IPS-15b (cell line): Measurements from ENCODE around the gene UST.
"Not testable (repeated sequence)": the region's sequence is repeated elsewhere in the genome, so short reads cannot be mapped to it uniquely, and the experiment has no call there.

Experiments used
- H3K27me3 ChIP-seq: one replicate; pipeline ENCODE4 v1.6.1; 2013; ENCODE audit warnings: low read length; ENCODE audit not compliant: control insufficient read depth, insufficient read depth
- H3K36me3 ChIP-seq: one replicate; pipeline ENCODE4 v1.6.1; 2013; ENCODE audit warnings: low read length; ENCODE audit not compliant: control insufficient read depth, insufficient read depth
- H3K4me1 ChIP-seq: one replicate; pipeline ENCODE4 v1.6.1; 2013; ENCODE audit warnings: mild to moderate bottlenecking, low read length; ENCODE audit not compliant: control insufficient read depth, insufficient read depth
- H3K4me3 ChIP-seq: one replicate; pipeline ENCODE4 v1.5.1; 2013; ENCODE audit warnings: low read depth, low read length
- H3K9ac ChIP-seq: one replicate; pipeline ENCODE4 v1.6.1; 2013; ENCODE audit warnings: low read depth, mild to moderate bottlenecking, low read length
- H3K9me3 ChIP-seq: one replicate; pipeline ENCODE4 v1.6.1; 2013; ENCODE audit warnings: mild to moderate bottlenecking, low read length; ENCODE audit not compliant: control insufficient read depth, insufficient read depth

UST gene

DNA sequence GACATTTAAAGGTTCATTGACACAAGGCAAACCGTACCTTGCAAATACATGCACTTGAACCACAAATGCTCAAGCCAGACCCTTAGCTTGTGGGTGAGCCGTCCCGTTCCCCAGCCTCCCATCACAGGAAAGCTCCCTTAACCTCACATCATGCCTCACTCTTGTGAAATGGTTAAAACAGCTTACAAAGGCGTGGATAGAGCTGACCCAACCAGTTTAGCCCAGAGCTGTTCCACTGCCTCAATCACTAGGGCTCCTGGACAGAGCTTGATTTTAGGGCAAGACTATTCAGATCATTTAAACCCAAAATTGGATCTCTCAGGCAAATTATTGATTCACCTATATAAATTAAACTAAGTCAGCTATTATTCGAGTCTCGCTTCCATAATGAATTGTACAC is 341.1 kb downstream of the UST start:
- Histone ChIP-seq H3K36me3 (no peaks in the 10 kb centered on the region), H3K4me1 (no peaks in the 10 kb centered on the region), H3K9ac (no peak overlapping the region), H3K9me3 (no peaks in the 10 kb centered on the region), H3K27me3 (no peaks in the 10 kb centered on the region), H3K4me3 (no peak overlapping the region)

DNA sequence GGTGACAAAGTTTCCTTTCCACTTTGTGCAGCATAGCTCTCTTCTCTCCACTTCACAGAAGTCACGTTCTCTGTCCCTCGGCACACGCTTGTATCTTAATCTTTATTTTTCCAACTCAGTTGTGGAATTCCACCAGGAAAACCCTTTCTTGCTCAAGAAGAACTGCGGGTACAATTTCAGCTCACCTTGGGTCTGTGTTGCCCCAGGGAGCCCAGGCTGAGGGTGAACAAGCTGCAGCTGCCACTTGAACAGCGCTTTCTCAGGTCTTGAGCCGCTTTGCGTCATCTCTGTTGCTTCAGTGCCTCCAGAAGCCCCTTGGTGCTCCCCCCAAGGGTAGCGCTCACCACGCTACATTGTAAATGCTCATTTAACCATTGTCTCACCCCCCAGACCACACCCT is 341.5 kb downstream of the UST start:
- no peaks in the 10 kb centered on the region for H3K4me1 ChIP-seq
- no peaks in the 10 kb centered on the region for H3K9me3 ChIP-seq
- no peaks in the 10 kb centered on the region for H3K27me3 ChIP-seq
- no peak overlapping the region for H3K9ac ChIP-seq
- H3K4me3 ChIP-seq: no peak overlapping the region
- no peaks in the 10 kb centered on the region for H3K36me3 ChIP-seq

DNA sequence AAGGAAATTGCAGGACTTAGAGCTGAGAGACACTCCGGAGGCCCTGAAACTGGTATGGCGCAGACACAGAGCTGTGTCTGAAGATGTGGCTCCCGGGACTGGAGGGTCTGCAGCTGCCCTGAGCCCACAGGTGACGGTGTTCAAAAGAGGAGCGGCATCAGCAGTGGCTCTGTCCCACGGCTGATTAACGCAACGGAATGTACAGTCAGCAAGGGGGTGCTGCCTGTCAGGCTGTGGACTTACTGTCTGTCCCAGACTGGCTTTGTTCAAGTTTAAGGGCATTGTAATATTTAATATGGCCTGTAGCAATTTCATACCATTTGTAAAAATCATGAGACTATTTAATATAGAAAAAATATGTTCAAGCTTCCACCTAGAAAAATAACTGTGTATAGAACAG is 342.7 kb downstream of the UST start:
- Histone ChIP-seq H3K4me3 (no peak overlapping the region), H3K27me3 (no peaks in the 10 kb centered on the region), H3K9ac (no peak overlapping the region), H3K36me3 (no peaks in the 10 kb centered on the region), H3K4me1 (peaks cover 4% of the 10 kb centered on the region), H3K9me3 (no peaks in the 10 kb centered on the region)

DNA sequence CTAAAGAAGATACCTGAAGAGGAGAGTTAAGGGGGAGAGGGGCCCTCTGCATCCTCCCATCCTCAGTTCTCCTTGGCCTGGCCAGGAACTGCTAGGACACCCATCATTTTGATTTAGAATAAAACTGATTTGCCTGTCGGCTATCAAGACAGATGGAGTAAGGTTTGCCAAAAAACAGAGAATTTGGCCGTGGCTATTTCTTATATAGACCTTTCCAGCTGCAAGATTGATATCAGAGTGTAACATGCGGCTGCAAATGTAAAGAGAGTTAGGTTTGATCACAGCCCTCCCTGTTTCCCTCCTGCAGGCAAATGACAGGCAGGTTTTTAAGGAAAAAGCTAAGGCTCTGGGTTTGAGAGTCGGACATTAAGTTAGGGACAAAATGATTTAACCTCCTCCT is 344.1 kb downstream of the UST start:
- H3K27me3 ChIP-seq: no peaks in the 10 kb centered on the region
- peaks cover 4% of the 10 kb centered on the region for H3K4me1 ChIP-seq
- H3K9me3 ChIP-seq: no peaks in the 10 kb centered on the region

DNA sequence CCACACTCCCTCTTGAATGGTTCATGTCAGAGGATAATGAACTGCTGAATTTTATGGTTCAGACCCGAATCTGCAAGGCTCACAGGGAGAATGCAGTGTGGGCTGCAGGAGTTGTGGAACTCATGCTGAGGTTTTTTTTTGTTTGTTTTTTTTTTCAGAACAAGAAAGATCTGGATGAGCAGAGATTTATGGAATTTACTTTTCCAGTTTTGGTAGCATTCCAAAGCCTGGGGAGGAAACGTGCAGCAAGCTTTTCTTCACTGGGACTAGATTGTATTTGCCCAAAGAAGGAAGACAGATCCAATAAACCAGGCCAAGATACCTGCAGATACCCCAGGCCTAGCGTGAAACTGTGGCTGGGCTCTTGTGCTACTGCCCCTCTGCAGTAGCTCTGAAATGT is 346.8 kb downstream of the UST start:
- Histone ChIP-seq H3K9ac (no peak overlapping the region), H3K36me3 (no peaks in the 10 kb centered on the region), H3K9me3 (no peaks in the 10 kb centered on the region), H3K27me3 (no peaks in the 10 kb centered on the region), H3K4me3 (no peak overlapping the region), H3K4me1 (peaks cover 4% of the 10 kb centered on the region)

More for the DNA sequence above, 344.1 kb downstream of the UST start:
- no peak overlapping the region for H3K4me3 ChIP-seq
- H3K9ac ChIP-seq: no peak overlapping the region
- H3K36me3 ChIP-seq: no peaks in the 10 kb centered on the region

DNA sequence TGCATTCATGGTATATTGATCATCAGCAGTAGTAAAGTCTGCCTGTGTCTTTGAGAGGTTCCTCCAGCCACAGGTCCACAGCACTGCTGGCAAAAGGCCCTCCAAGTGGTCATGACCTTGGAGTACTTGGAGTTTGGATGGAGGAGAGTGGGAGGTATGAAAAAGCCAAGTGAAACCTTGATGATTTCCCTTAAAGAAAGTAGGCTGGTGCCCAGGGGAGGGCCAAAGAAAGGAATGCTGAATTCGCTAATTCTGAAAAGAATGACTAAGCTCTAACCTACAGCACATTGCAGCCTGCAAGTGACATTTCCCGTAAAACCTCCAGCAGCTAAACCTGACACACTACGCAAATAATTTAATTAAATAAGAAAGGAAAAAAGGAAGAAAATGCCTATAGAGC is 347.3 kb downstream of the UST start:
- no peak overlapping the region for H3K9ac ChIP-seq

DNA sequence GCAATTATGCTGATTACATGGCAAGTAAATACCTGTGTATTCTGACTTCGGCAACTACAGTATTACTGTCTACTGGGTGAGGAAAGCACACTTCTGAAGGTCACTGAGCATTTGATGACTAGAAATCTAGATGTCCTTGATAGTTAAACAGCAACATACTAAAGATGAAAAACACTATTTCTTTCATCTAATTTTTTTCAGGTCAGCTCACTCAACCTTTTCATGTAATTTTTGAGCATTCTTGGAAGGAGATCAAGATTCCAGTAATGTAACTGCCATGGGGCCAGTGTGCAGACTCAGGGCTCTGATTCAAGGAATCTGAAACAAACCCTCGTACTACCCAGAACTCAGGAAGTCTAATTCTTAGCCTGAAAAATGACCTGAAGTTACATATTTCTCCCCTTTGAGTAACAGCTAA is 348.1 kb downstream of the UST start:
- Histone ChIP-seq H3K4me3 (no peak overlapping the region), H3K4me1 (peaks cover 4% of the 10 kb centered on the region), H3K36me3 (no peaks in the 10 kb centered on the region), H3K9me3 (no peaks in the 10 kb centered on the region), H3K27me3 (no peaks in the 10 kb centered on the region), H3K9ac (no peak overlapping the region)

More for the DNA sequence above, 347.3 kb downstream of the UST start:
- peaks cover 4% of the 10 kb centered on the region for H3K4me1 ChIP-seq
- no peaks in the 10 kb centered on the region for H3K9me3 ChIP-seq
- no peaks in the 10 kb centered on the region for H3K27me3 ChIP-seq
- no peaks in the 10 kb centered on the region for H3K36me3 ChIP-seq
- no peak overlapping the region for H3K4me3 ChIP-seq

DNA sequence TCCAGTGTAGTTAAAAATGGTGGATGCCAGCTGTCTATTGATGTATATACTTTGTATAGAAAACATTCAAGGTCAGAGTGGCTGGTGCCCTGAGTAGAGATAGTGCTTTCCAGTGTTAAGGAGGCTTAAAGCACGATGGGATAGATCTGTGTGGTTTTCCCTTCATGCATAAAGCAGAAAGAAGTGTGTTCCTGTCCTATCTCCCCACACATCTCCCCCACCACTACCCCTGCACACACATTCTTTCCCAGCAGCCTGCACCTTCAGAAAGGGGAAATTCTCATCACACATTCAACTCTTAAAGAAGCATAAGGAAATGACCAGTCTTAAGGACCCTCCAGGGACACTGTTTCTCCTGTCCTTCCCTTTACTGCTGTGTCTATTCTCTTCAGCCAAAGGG is 349.0 kb downstream of the UST start:
- Histone ChIP-seq H3K27me3 (no peaks in the 10 kb centered on the region), H3K4me1 (peaks cover 4% of the 10 kb centered on the region), H3K4me3 (no peak overlapping the region), H3K9ac (no peak overlapping the region), H3K9me3 (no peaks in the 10 kb centered on the region), H3K36me3 (no peaks in the 10 kb centered on the region)

DNA sequence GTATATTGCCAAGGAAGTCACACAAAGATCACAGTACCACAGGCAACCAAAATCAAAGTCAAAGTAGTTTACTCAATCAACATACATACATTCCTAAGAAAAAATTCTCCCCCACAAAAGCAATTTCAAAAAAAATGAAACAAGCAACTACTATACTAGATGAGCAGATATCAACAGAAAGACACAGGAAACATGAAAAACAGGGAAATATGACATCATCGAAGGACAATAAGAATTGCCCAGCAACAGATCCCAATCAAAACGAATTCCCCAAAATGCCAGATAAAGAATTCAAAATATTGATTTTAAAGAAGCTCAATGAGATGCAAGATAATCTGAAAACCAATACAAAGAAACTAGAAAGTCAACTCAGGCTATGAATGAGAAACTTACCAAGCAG is 351.0 kb downstream of the UST start:
- Histone ChIP-seq H3K9me3 (no peaks in the 10 kb centered on the region), H3K36me3 (no peaks in the 10 kb centered on the region), H3K4me3 (no peak overlapping the region), H3K4me1 (peaks cover 4% of the 10 kb centered on the region), H3K27me3 (no peaks in the 10 kb centered on the region), H3K9ac (no peak overlapping the region)

DNA sequence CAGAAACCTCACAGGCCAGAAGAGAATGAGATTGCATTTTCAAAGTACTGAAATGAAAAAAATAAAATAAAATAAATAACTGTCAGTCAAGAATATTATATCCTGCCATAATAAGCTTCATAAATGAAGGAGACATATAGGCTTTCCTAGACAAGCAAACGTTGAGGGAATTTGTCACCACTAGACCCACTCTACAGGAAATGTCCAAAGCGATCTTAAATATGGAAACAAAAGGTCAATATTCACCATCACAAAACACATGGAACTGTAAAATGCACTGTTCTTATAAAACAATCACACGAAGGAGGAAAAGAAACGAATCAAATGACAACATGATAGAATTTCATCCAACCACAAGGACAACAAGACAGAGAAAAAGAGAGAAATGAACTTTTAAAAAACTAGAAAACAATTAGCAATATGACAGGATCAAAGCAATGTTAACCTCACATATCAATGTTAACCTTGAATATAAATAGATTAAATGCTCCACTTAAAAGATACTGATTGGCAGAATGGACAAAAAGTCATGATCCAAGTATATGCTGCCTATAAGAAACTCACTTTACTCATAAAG is 352.0 kb downstream of the UST start:
- no peaks in the 10 kb centered on the region for H3K27me3 ChIP-seq

DNA sequence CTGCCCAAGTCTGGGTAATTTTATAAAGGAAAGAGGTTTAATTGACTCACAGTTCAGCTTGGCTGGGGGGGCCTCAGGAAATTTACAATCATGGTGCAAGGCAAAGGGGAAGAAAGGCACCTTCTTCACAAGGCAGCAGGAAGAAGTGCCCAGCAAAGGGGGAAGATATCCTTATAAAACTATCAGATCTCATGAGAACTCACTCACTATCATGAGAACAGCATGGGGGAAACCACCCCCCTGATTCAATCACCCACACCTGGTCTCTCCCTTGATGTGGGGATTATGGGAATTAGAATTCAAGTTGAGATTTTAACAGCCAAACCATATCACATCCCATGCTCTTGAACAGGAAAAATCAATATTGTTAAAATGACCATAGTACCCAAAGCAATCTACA is 355.5 kb downstream of the UST start:
- H3K4me1 ChIP-seq: no peaks in the 10 kb centered on the region
- H3K9me3 ChIP-seq: no peaks in the 10 kb centered on the region
- no peak overlapping the region for H3K4me3 ChIP-seq

More for the DNA sequence above, 352.0 kb downstream of the UST start:
- H3K9ac ChIP-seq: no peak overlapping the region
- H3K9me3 ChIP-seq: no peaks in the 10 kb centered on the region
- no peaks in the 10 kb centered on the region for H3K36me3 ChIP-seq
- H3K4me3 ChIP-seq: no peak overlapping the region
- peaks cover 4% of the 10 kb centered on the region for H3K4me1 ChIP-seq

DNA sequence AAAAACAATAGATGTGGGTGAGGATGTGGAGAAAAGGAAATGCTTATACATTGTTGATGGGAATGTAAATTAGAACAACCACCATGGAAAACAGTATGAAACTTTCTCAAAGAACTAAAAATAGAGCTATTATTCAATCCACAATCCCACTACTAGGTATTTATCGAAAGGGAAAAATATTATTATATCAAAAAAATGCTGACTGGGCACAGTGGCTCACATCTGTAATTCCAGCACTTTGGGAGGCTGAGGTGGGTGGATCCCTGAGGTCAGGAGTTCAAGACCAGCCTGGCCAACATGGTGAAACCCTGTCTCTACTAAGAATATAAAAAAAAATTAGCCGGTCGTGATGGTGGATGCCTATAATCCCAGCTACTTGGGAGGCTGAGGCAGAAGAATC is 357.1 kb downstream of the UST start:
- not testable (repeated sequence) for H3K36me3 ChIP-seq, H3K4me3 ChIP-seq, H3K4me1 ChIP-seq, H3K9ac ChIP-seq, H3K27me3 ChIP-seq, H3K9me3 ChIP-seq

More for the DNA sequence above, 355.5 kb downstream of the UST start:
- Histone ChIP-seq H3K36me3 (no peaks in the 10 kb centered on the region), H3K27me3 (no peaks in the 10 kb centered on the region), H3K9ac (no peak overlapping the region)
